K562 (cell line): ENCODE measurements around the gene AGFG1. TPM values are rescaled to one million over a fixed set of nuclear protein-coding genes. Genes with fewer than 3 reads are reported as not detected.

Experiments used
- CHAMP1 ChIP-seq: fragments of 450-650 bp; IDR thresholded peaks from 2 replicates; pipeline ENCODE4 v1.6.1; 2016; ENCODE audit warnings: mild to moderate bottlenecking
- NR2C1 ChIP-seq, 2 experiments: fragments of 450-650 bp; IDR thresholded peaks; 2 replicates each; pipeline ENCODE4 v1.6.1; 2017; ENCODE audit warnings: mild to moderate bottlenecking in 2 of 2, antibody characterized with exemption in 1 of 2, inconsistent platforms in 1 of 2, missing compliant biosample characterization in 1 of 2, missing genetic modification characterization in 1 of 2
- RAD21 ChIP-seq, 2 experiments: fragments of 250-450 bp in 1 of 2; fragments of 450-650 bp in 1 of 2; sonication (Bioruptor Pico) in 1 of 2; formaldehyde crosslinking in 1 of 2; IDR thresholded peaks in 1 of 2; conservative IDR thresholded peaks in 1 of 2; 2 replicates each; pipeline versions ENCODE4 v1.4.0 to v1.8.0; 2020 to 2022; ENCODE audit warnings: mild to moderate bottlenecking in 2 of 2, moderate library complexity in 1 of 2
- SMC3 ChIP-seq: conservative IDR thresholded peaks from 2 replicates; pipeline ENCODE4 v1.6.1; 2011; ENCODE audit warnings: low read depth, low read length, improper control_type of control experiment; ENCODE audit not compliant: insufficient read depth
- TFAP4 ChIP-seq: sonication (generic); formaldehyde crosslinking; IDR thresholded peaks from 2 replicates; pipeline ENCODE4 v1.8.0; 2022; ENCODE audit warnings: missing genetic modification reagents, mild to moderate bottlenecking, moderate library complexity, borderline replicate concordance
- ZNF384 ChIP-seq: IDR thresholded peaks from 2 replicates; pipeline ENCODE4 v1.6.1; 2012; ENCODE audit warnings: low read depth, low read length, improper control_type of control experiment
- polyA plus RNA-seq, 8 experiments: library from polyadenylated mRNA; depleted of rRNA in 4 of 8; stranded (reverse) in 5 of 8; unstranded in 3 of 8; fragments of >200 nt; fragmentation: Nextera tagmentation in 2 of 8; fragmentation: Illumina TruSeq in 1 of 8; extraction: Ambion mirVana in 2 of 8; extraction: Trizol in 1 of 8; gene quantifications; 2 replicates each; pipeline versions ENCODE4 v1.2.1 to v1.2.3, GENCODE V29; 2011 to 2014; ENCODE audit warnings: inconsistent platforms in 1 of 8, missing spikeins in 1 of 8
- total RNA-seq, 7 experiments: library from RNA; depleted of rRNA in 6 of 7; stranded (reverse); fragments of >200 nt in 6 of 7; fragmentation: Illumina TruSeq in 2 of 7; extraction: Trizol in 2 of 7; gene quantifications; 2 replicates each; pipeline versions ENCODE4 v1.2.1 to v1.2.3, GENCODE V29; 2011 to 2021; ENCODE audit warnings: low replicate concordance in 1 of 7

The AGFG1 gene
- total and polyA plus RNA-seq, 9 of the 15 experiments (the other 6 are each of a cell fraction or from before 2014, with no cell fraction given) = 11.2 to 97.5 (median 36.0) TPM

DNA sequence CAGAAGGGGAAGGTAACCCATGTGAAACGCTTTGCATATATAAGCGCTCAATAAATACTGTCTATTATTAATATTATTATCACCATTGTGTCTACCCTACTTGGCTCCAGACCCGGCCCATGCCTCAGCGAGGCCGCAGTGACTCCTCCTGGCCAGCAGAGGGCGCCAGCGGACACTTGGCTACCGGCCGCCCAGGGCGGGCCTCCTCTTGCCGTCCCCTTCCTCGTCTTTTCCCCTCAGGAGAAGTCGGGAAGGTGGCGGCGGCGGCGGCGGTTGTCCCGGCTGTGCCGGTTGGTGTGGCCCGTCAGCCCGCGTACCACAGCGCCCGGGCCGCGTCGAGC, at the start of gene AGFG1 (continued):
- TF ChIP-seq CHAMP1 (peak; percentile 64; the same call in 1 of the 2 replicates), RAD21 (CRISPR knock-in tag; conservative IDR thresholded peaks at IDR 0.05 in 1 of 2, IDR thresholded peaks at IDR 0.05 in 1 of 2) (peak; percentile 44 to 50), TFAP4 (CRISPR knock-in tag) (peak; percentile 41; the same call in 1 of the 2 replicates), NR2C1 (IDR thresholded peaks at IDR 0.05) (no peak), NR2C1 (tag; IDR thresholded peaks at IDR 0.05) (no peak), ZNF384 (no peak; the same call in 1 of the 2 replicates), SMC3 (peak; percentile 50)
